CD4-positive, alpha-beta T cell treated with Interleukin-4 for 4 hours (primary cell): ENCODE measurements around the gene ZSCAN12.
A peak's percentile ranks its signal among the peaks of the same experiment; 100 is the strongest.

ENCODE experiments used
- DNase-seq: peaks from one replicate; pipeline ENCODE4 v3.0.0-alpha.2; 2020

ZSCAN12 gene

GRCh38 chr6:28353356-28353755, 46.2 kb downstream of the ZSCAN12 start:
- no peak for DNase-seq

GRCh38 chr6:28351493-28351925, 48.0 kb downstream of the ZSCAN12 start:
- no peak for DNase-seq

- DNase-seq: no peak
Observed at GRCh38 chr6:28351087-28351486, 48.5 kb downstream of the ZSCAN12 start.

GRCh38 chr6:28349892-28350737, 49.4 kb downstream of the ZSCAN12 start, which contains the start of gene ZKSCAN3:
Gene ZKSCAN3, plus strand, starts transcription at chr6:28349947. Its CDS starts 9,640 bp downstream, at chr6:28359587.
- DNase-seq: peak; percentile 88

- no peak for DNase-seq
Observed at GRCh38 chr6:28349344-28349891, 50.1 kb downstream of the ZSCAN12 start.

GRCh38 chr6:28347119-28347518, 52.4 kb downstream of the ZSCAN12 start:
- DNase-seq: no peak

GRCh38 chr6:28345201-28345600, 54.3 kb downstream of the ZSCAN12 start:
- no peak for DNase-seq

GRCh38 chr6:28343898-28344677, 55.5 kb downstream of the ZSCAN12 start:
- DNase-seq: no peak

GRCh38 chr6:28340310-28341095, 59.0 kb downstream of the ZSCAN12 start:
- DNase-seq: no peak

GRCh38 chr6:28337121-28337520, 62.4 kb downstream of the ZSCAN12 start:
- no peak for DNase-seq

GRCh38 chr6:28336284-28337120, 63.0 kb downstream of the ZSCAN12 start:
- peak; percentile 57 for DNase-seq

GRCh38 chr6:28335564-28336283, 63.8 kb downstream of the ZSCAN12 start, which contains the start of gene ZSCAN31:
Gene ZSCAN31, minus strand, starts transcription at chr6:28336148. Its CDS starts 6,465 bp downstream, at chr6:28329683.
- DNase-seq: peak; percentile 90

GRCh38 chr6:28335040-28335563, 64.4 kb downstream of the ZSCAN12 start:
- DNase-seq: no peak

GRCh38 chr6:28334286-28335039, 65.1 kb downstream of the ZSCAN12 start:
- DNase-seq: peak; percentile 1

GRCh38 chr6:28333599-28334018, 65.9 kb downstream of the ZSCAN12 start:
- DNase-seq: no peak

GRCh38 chr6:28333047-28333446, 66.5 kb downstream of the ZSCAN12 start:
- DNase-seq: no peak

GRCh38 chr6:28330041-28330440, 69.5 kb downstream of the ZSCAN12 start:
- DNase-seq: no peak
